Measurements from ENCODE around the gene ITM2B. TPM values are rescaled to one million over a fixed set of nuclear protein-coding genes. Genes with fewer than 3 reads are reported as not detected.

Gene ITM2B
- total and polyA plus RNA-seq, 4 donors, result 114 to 379 (median 202) TPM

DNA sequence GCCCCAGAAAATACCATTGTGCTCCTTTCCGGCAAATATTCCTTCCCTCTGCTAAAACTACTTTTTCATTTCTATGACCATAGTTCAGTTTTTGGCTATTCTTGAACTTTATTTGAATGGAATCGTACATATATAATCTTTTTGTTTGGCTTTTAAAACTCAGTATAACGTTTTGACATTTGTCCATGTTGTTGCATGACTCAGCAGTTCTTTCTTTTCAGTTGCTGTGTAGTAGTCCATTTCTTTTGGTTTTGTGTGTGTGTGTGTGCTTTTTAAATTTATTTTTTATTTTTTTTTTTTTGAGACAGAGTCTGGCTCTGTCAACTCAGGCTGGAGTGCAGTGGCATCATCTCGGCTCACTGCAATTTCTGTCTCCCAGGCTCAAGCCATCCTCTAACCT, 35.0 kb downstream of the ITM2B start:
- no peaks in the 10 kb centered on the region for H3K27me3 ChIP-seq (ENCODE audit: control insufficient read depth in 4 of 4, insufficient read depth in 4 of 4, low read length in 3 of 4)
- no peaks in the 10 kb centered on the region for H3K4me1 ChIP-seq (ENCODE audit: control insufficient read depth in 4 of 4, insufficient read depth in 4 of 4, low read length in 3 of 4)
- no peaks in the 10 kb centered on the region for H3K9me3 ChIP-seq (ENCODE audit: control insufficient read depth in 4 of 4, low read length in 3 of 4)
- H3K27ac ChIP-seq (ENCODE audit: low read depth in 1 of 2, low read length in 2 of 2), result no peak overlapping the region
- TF ChIP-seq RXRA (IDR thresholded peaks at IDR 0.05) (no peak), HNF4G (IDR thresholded peaks at IDR 0.05) (no peak), TAF1 (conservative IDR thresholded peaks at IDR 0.05) (no peak), FOXA2 (IDR thresholded peaks at IDR 0.05) (no peak)
- 96% methylated on average over 4 of the region's 4 CpGs for WGBS
- no peak overlapping the region for H3K4me3 ChIP-seq (ENCODE audit: low read depth in 1 of 3, low read length in 3 of 3)
- DNase-seq (ENCODE audit: low spot score), result no peak
- H3K36me3 ChIP-seq (ENCODE audit: control insufficient read depth in 4 of 4, insufficient read depth in 3 of 4, low read depth in 1 of 4, low read length in 3 of 4), result peaks cover 4 to 21% (median 14%) of the 10 kb centered on the region in 4 donors
- H3K9ac ChIP-seq (ENCODE audit: low read depth in 1 of 2, low read length in 2 of 2), result no peak overlapping the region

DNA sequence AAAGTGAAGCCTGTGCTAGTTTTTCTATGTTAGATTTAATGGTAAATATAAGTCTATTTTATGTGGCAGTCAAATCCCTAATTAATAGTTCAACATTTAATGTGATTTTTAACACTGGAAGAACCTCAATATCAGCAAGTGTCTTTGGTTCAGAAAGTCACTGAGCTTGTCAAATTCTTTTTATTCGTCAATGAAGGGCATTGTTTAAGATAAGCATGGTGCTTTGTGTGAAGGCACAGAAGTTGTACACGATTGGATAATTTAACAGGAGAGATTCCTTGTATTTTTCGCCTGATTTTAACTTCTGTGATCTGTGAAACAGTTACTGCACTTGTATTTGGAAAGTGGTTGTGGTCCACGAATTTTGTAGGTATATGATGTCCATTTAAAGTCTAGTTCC, 40.3 kb downstream of the ITM2B start:
- H3K9me3 ChIP-seq (ENCODE audit: control insufficient read depth in 4 of 4, low read length in 3 of 4), result no peaks in the 10 kb centered on the region
- no peaks in the 10 kb centered on the region for H3K4me1 ChIP-seq (ENCODE audit: control insufficient read depth in 4 of 4, insufficient read depth in 4 of 4, low read length in 3 of 4)
- WGBS, result 94% methylated on average over 4 of the region's 4 CpGs
- DNase-seq (ENCODE audit: low spot score), result no peak
- H3K4me3 ChIP-seq (ENCODE audit: low read depth in 1 of 3, low read length in 3 of 3), result no peak overlapping the region
- TF ChIP-seq GABPA (IDR thresholded peaks at IDR 0.05 in 1 of 2, conservative IDR thresholded peaks at IDR 0.05 in 1 of 2) (no peak), JUND (IDR thresholded peaks at IDR 0.05) (no peak), HNF4A (conservative IDR thresholded peaks at IDR 0.05) (no peak), TAF1 (conservative IDR thresholded peaks at IDR 0.05) (no peak), MAX (IDR thresholded peaks at IDR 0.05) (no peak), NR2F2 (IDR thresholded peaks at IDR 0.05) (no peak), FOXA2 (IDR thresholded peaks at IDR 0.05) (no peak), YY1 (IDR thresholded peaks at IDR 0.05) (no peak), HNF4G (IDR thresholded peaks at IDR 0.05) (no peak), RAD21 (IDR thresholded peaks at IDR 0.05) (no peak), RXRA (IDR thresholded peaks at IDR 0.05) (no peak), SP1 (IDR thresholded peaks at IDR 0.05) (no peak)
- TF ChIP-seq, protein P1, sequence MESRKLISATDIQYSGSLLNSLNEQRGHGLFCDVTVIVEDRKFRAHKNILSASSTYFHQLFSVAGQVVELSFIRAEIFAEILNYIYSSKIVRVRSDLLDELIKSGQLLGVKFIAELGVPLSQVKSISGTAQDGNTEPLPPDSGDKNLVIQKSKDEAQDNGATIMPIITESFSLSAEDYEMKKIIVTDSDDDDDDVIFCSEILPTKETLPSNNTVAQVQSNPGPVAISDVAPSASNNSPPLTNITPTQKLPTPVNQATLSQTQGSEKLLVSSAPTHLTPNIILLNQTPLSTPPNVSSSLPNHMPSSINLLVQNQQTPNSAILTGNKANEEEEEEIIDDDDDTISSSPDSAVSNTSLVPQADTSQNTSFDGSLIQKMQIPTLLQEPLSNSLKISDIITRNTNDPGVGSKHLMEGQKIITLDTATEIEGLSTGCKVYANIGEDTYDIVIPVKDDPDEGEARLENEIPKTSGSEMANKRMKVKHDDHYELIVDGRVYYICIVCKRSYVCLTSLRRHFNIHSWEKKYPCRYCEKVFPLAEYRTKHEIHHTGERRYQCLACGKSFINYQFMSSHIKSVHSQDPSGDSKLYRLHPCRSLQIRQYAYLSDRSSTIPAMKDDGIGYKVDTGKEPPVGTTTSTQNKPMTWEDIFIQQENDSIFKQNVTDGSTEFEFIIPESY (IDR thresholded peaks at IDR 0.05), result no peak
- TF ChIP-seq, protein P2, sequence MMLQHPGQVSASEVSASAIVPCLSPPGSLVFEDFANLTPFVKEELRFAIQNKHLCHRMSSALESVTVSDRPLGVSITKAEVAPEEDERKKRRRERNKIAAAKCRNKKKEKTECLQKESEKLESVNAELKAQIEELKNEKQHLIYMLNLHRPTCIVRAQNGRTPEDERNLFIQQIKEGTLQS (IDR thresholded peaks at IDR 0.05), result no peak
- H3K27ac ChIP-seq (ENCODE audit: low read depth in 1 of 2, low read length in 2 of 2), result no peak overlapping the region
- no peak overlapping the region for H3K9ac ChIP-seq (ENCODE audit: low read depth in 1 of 2, low read length in 2 of 2)
- H3K27me3 ChIP-seq (ENCODE audit: control insufficient read depth in 4 of 4, insufficient read depth in 4 of 4, low read length in 3 of 4), result no peaks in the 10 kb centered on the region
- H3K36me3 ChIP-seq (ENCODE audit: control insufficient read depth in 4 of 4, insufficient read depth in 3 of 4, low read depth in 1 of 4, low read length in 3 of 4), result peaks cover 0 to 5% (median 4%) of the 10 kb centered on the region in 4 donors

GRCh38 chr13:48275507-48275906, 42.5 kb downstream of the ITM2B start:
- no peaks in the 10 kb centered on the region for H3K4me1 ChIP-seq (ENCODE audit: control insufficient read depth in 4 of 4, insufficient read depth in 4 of 4, low read length in 3 of 4)
- DNase-seq (ENCODE audit: low spot score), result no peak
- no peaks in the 10 kb centered on the region for H3K27me3 ChIP-seq (ENCODE audit: control insufficient read depth in 4 of 4, insufficient read depth in 4 of 4, low read length in 3 of 4)
- H3K36me3 ChIP-seq (ENCODE audit: control insufficient read depth in 4 of 4, insufficient read depth in 3 of 4, low read depth in 1 of 4, low read length in 3 of 4), result no peaks in the 10 kb centered on the region
- no peaks in the 10 kb centered on the region for H3K9me3 ChIP-seq (ENCODE audit: control insufficient read depth in 4 of 4, low read length in 3 of 4)
- H3K9ac ChIP-seq (ENCODE audit: low read depth in 1 of 2, low read length in 2 of 2), result no peak overlapping the region
- no peak overlapping the region for H3K4me3 ChIP-seq (ENCODE audit: low read depth in 1 of 3, low read length in 3 of 3)
- WGBS, result 90% methylated on average over 4 of the region's 4 CpGs
- no peak overlapping the region for H3K27ac ChIP-seq (ENCODE audit: low read depth in 1 of 2, low read length in 2 of 2)
- TF ChIP-seq, protein P1 (IDR thresholded peaks at IDR 0.05), result no peak
- TF ChIP-seq HNF4G (IDR thresholded peaks at IDR 0.05) (no peak), CTCF (IDR thresholded peaks at IDR 0.05; ENCODE audit: low read depth, low read length, missing input control) (no peak), JUND (IDR thresholded peaks at IDR 0.05) (no peak), NR2F2 (IDR thresholded peaks at IDR 0.05) (no peak), SP1 (IDR thresholded peaks at IDR 0.05) (no peak), RAD21 (IDR thresholded peaks at IDR 0.05) (no peak), MAX (IDR thresholded peaks at IDR 0.05) (no peak), FOXA1 (IDR thresholded peaks at IDR 0.05) (no peak), GABPA (IDR thresholded peaks at IDR 0.05 in 1 of 2, conservative IDR thresholded peaks at IDR 0.05 in 1 of 2) (no peak), TAF1 (conservative IDR thresholded peaks at IDR 0.05) (no peak), HNF4A (conservative IDR thresholded peaks at IDR 0.05) (no peak), RXRA (IDR thresholded peaks at IDR 0.05) (no peak), YY1 (IDR thresholded peaks at IDR 0.05) (no peak), EGR1 (IDR thresholded peaks at IDR 0.05; ENCODE audit: low read depth in 2 of 2) (no peak), FOXA2 (IDR thresholded peaks at IDR 0.05) (no peak)
- TF ChIP-seq, protein P2 (IDR thresholded peaks at IDR 0.05), result no peak
